Activated CD4-positive, alpha-beta T cell treated with anti-CD3 and anti-CD28 coated beads, Interleukin-2, amount 10 ng/mL, durations not matched to agents 7 days and 5 days (primary cell): ENCODE results near the gene ARHGAP33. TPM values are rescaled to one million over a fixed set of nuclear protein-coding genes. Genes with fewer than 3 reads are reported as not detected.
A peak's percentile ranks its signal among the peaks of the same experiment; 100 is the strongest.

Source experiments
- CTCF ChIA-PET: fragments of 350-600 bp; sonication (Branson Sonifier 250); formaldehyde crosslinking; loops from one replicate; lab custom pipeline; 2021; ENCODE audit warnings: antibody characterized with exemption; lab: Charles Lee
- POLR2A ChIA-PET: fragments of 350-600 bp; sonication (Branson Sonifier 250); formaldehyde crosslinking; loops from one replicate; lab custom pipeline; 2021; ENCODE audit warnings: antibody characterized with exemption; lab: Charles Lee
- DNase-seq: peaks from one replicate; pipeline ENCODE4 v3.0.0-alpha.2; 2020
- H3K27ac Mint-ChIP-seq: one replicate; pipeline ENCODE4 v1.8.0; 2021; ENCODE audit warnings: mild to moderate bottlenecking, moderate library complexity, mixed read lengths
- H3K27me3 Mint-ChIP-seq: one replicate; pipeline ENCODE4 v1.8.0; 2021; ENCODE audit warnings: mixed read lengths
- H3K36me3 Mint-ChIP-seq: one replicate; pipeline ENCODE4 v1.8.0; 2021; ENCODE audit warnings: low read depth, mixed read lengths
- H3K4me1 Mint-ChIP-seq: one replicate; pipeline ENCODE4 v1.8.0; 2021; ENCODE audit warnings: mixed read lengths
- H3K4me3 Mint-ChIP-seq: one replicate; pipeline ENCODE4 v1.8.0; 2021; ENCODE audit warnings: mild to moderate bottlenecking, moderate library complexity, mixed read lengths
- H3K9me3 Mint-ChIP-seq: one replicate; pipeline ENCODE4 v1.8.0; 2021; ENCODE audit warnings: mixed read lengths
- total RNA-seq, 2 experiments: library from RNA; stranded (reverse); gene quantifications; one replicate each; pipeline ENCODE4 v1.2.3, GENCODE V29; 2021

Gene ARHGAP33
- total RNA-seq, 2 experiments from 2014 or later: 91.3 to 101 TPM

DNA sequence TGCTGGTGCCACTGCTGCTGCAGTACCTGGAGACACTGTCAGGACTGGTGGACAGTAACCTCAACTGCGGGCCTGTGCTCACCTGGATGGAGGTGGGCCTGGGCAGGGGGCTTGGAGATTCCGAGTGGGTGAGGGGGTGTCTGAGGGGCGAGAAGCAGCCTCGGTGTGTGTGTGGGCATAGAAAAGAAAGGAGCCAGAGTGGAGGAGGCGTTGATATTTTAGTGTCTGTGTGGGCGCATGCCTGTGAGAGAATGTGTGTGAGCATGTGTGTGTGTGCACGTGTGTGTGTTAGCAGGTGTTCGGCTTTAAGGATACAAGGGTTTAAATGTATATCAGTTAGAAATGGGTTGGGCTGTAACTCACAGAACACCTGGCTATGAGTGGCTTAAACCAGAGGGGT, 3.7 kb downstream of the ARHGAP33 start:
- ChIA-PET POLR2A (no interaction called here), CTCF (no interaction called here)
- no peak for DNase-seq
- no peaks in the 10 kb centered on the region for H3K9me3 Mint-ChIP-seq
- H3K4me1 Mint-ChIP-seq: peaks cover 31% of the 10 kb centered on the region
- peaks cover 28% of the 10 kb centered on the region for H3K36me3 Mint-ChIP-seq
- H3K27me3 Mint-ChIP-seq: no peaks in the 10 kb centered on the region
- H3K4me3 Mint-ChIP-seq: no peak overlapping the region
- H3K27ac Mint-ChIP-seq: no peak overlapping the region

DNA sequence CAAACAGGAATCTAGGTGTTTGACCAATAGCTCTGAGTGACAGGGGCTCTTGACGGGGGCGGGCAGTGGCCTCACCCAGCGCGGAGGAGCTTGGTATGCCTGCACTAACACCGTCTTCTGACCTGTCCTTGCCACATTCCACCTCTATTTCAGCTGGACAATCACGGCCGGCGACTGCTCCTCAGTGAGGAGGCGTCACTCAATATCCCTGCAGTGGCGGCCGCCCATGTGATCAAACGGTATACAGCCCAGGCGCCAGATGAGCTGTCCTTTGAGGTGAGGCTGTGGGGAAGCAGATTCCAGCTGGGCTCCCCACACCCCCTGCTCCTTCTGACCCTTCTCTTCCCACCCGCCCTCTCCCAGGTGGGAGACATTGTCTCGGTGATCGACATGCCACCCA, 4.7 kb downstream of the ARHGAP33 start:
- POLR2A ChIA-PET: no interaction called here
- CTCF ChIA-PET: interaction anchor here (0.6 to 1.0 kb wide), 3 partner anchors 9 to 47 kb away, joined by 3 to 5 read pairs (median 3); no protein-coding TSS in a partner anchor
- H3K27me3 Mint-ChIP-seq: no peaks in the 10 kb centered on the region
- no peaks in the 10 kb centered on the region for H3K9me3 Mint-ChIP-seq
- DNase-seq: no peak
- H3K4me3 Mint-ChIP-seq: no peak overlapping the region
- peaks cover 21% of the 10 kb centered on the region for H3K4me1 Mint-ChIP-seq
- H3K36me3 Mint-ChIP-seq: peaks cover 28% of the 10 kb centered on the region
- H3K27ac Mint-ChIP-seq: no peak overlapping the region

DNA sequence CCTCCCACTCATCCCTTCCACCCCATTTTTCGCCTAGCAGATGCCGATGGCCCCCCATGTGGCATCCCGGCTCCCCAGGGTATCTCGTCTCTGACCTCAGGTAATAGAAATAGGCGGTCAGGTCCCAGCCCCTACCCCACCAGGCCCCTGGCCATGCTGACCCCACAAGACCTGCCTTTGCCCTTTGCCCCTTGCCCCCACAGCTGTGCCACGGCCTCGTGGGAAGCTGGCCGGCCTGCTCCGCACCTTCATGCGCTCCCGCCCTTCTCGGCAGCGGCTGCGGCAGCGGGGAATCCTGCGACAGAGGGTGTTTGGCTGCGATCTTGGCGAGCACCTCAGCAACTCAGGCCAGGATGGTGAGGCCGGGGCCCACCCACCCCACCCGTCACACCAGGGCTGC, 5.4 kb downstream of the ARHGAP33 start:
- no peak for DNase-seq
- Mint-ChIP-seq H3K27me3 (no peaks in the 10 kb centered on the region), H3K4me3 (no peak overlapping the region), H3K27ac (no peak overlapping the region), H3K4me1 (peaks cover 20% of the 10 kb centered on the region), H3K36me3 (peaks cover 28% of the 10 kb centered on the region), H3K9me3 (no peaks in the 10 kb centered on the region)
- ChIA-PET CTCF (interaction anchor here (0.6 kb wide), 1 partner anchor 46 kb away, joined by 3 read pairs; no protein-coding TSS in a partner anchor), POLR2A (no interaction called here)

DNA sequence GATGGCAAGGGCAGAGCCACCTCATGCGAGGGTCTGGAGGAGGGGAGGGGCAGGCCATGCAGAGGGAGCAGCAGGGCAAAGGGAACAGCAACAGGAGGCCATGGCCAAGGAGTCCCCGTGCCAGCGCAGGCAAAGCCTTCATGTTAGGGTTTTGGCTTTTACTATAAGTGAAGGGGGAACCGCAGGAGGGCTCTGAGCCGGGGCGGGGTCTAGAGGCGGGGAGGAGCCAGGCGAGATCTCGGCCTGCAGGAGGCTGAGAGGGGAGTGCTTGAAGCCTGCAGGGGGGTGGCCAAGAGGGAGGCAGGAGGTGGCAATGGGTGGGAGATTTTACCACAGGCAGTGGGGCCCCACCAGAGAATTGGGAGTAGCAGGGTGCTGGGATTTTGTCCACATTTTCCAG, 6.3 kb downstream of the ARHGAP33 start:
- H3K27ac Mint-ChIP-seq: no peak overlapping the region
- H3K4me3 Mint-ChIP-seq: no peak overlapping the region
- peaks cover 28% of the 10 kb centered on the region for H3K36me3 Mint-ChIP-seq
- ChIA-PET POLR2A (no interaction called here), CTCF (no interaction called here)
- H3K27me3 Mint-ChIP-seq: no peaks in the 10 kb centered on the region
- no peak for DNase-seq
- H3K4me1 Mint-ChIP-seq: peaks cover 11% of the 10 kb centered on the region
- H3K9me3 Mint-ChIP-seq: no peaks in the 10 kb centered on the region

DNA sequence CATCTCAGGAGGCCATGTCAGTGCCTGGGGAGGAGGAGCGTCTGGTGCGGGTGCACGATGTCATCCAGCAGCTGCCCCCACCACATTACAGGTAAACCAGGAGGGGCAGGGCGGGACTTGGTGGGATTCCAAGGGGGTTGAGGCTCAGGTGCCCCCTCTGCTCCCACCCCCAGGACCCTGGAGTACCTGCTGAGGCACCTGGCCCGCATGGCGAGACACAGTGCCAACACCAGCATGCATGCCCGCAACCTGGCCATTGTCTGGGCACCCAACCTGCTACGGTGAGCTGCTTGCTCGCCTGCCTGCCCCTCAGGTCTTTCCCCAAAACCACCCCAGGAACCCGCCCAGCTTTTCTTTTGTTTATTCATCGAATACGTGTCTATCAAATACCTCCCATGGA, 7.2 kb downstream of the ARHGAP33 start:
- H3K9me3 Mint-ChIP-seq: no peaks in the 10 kb centered on the region
- no peaks in the 10 kb centered on the region for H3K27me3 Mint-ChIP-seq
- no peak overlapping the region for H3K4me3 Mint-ChIP-seq
- H3K36me3 Mint-ChIP-seq: peaks cover 28% of the 10 kb centered on the region
- CTCF ChIA-PET: interaction anchor here (0.6 kb wide), 1 partner anchor 19 kb away, joined by 3 read pairs; no protein-coding TSS in a partner anchor
- peak overlapping the region; percentile 54 for H3K27ac Mint-ChIP-seq
- H3K4me1 Mint-ChIP-seq: peaks cover 7% of the 10 kb centered on the region
- POLR2A ChIA-PET: no interaction called here
- DNase-seq: no peak

DNA sequence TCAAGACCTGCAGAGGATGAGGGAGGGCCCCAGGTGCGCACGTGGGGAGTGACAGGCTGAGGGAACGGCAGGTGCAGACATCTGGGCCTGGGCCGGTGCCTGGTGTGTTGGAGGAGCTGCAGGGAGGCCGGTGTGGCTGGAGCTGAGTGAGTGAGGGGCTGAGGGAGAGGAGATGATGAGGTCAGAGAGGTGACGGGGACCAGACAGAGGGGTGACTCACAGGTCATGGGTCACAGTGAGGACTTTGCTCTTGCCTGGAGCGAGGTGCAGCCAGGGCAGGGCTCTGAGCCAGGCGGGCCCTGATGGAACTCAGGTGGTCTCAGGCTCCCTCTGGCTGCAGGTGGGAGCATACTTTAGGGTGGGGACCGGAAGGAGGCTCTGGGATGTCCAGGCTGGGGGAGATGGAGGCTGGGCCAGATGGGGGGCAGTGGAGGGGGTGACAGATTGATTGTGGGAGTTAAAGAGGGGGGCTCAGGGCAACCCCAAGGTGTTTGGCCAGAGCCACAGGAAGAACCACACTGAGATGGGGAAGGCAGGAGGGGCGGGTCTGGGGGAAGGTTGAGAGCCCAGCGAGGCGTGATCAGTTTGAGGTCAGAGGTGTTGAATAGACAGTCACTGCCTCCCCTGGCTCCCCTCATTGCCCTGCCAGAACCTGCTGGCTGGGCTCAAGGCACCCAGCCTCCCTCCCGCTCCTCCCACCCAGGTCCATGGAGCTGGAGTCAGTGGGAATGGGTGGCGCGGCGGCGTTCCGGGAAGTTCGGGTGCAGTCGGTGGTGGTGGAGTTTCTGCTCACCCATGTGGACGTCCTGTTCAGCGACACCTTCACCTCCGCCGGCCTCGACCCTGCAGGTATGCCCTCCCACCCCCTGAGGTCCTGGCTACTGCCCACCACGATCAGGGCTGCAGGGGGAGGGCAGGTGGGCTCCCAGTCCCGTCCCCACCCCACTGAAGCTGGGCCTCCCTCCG, 8.4 kb downstream of the ARHGAP33 start:
- DNase-seq: no peak
- peaks cover 2% of the 10 kb centered on the region for H3K4me1 Mint-ChIP-seq
- no peaks in the 10 kb centered on the region for H3K9me3 Mint-ChIP-seq
- CTCF ChIA-PET: no interaction called here
- no peaks in the 10 kb centered on the region for H3K27me3 Mint-ChIP-seq
- H3K36me3 Mint-ChIP-seq: peaks cover 23% of the 10 kb centered on the region
- POLR2A ChIA-PET: no interaction called here
- H3K4me3 Mint-ChIP-seq: no peak overlapping the region
- no peak overlapping the region for H3K27ac Mint-ChIP-seq

DNA sequence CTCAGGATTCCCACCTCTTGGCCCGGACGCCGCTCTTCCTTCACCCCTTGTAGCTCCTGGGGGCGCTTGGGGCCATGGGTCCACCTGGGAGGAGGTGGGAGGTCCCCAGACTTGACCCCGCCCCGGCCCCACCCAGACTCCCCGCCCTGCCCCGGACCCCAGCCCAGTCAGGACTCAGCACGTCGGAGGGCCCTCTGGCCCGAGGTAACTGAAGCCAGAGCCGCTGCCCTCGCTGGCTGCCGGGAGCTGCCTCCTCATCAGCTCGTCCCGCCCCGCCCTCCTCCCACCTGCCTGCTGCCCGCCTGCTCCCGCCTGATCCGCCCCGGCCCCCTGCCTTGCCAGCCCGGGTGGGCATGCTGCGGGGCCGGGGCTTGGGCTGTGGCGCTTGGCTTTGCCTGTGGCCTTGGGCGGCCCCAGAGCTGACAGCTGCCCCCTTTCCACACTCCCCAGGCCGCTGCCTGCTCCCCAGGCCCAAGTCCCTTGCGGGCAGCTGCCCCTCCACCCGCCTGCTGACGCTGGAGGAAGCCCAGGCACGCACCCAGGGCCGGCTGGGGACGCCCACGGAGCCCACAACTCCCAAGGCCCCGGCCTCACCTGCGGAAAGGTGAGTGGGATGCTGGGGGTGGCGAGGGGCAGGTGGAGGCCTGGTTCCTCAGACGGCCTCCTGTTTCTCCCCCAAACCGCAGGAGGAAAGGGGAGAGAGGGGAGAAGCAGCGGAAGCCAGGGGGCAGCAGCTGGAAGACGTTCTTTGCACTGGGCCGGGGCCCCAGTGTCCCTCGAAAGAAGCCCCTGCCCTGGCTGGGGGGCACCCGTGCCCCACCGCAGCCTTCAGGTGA, 9.4 kb downstream of the ARHGAP33 start:
- CTCF ChIA-PET: no interaction called here
- H3K4me3 Mint-ChIP-seq: no peak overlapping the region

DNA sequence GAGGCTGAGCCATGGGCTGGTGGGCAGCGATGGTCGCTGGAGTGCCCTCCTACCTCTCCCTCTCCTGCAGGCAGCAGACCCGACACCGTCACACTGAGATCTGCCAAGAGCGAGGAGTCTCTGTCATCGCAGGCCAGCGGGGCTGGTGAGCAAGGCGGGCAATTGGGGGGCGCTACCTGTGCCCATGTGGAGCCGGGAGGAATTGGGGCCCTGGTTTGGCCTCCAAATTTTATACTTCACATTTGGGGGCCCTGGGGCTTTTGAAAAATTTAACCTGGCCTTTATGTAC, 9.9 kb downstream of the ARHGAP33 start:
- Mint-ChIP-seq H3K27ac (no peak overlapping the region), H3K9me3 (no peaks in the 10 kb centered on the region), H3K4me1 (no peaks in the 10 kb centered on the region), H3K27me3 (no peaks in the 10 kb centered on the region), H3K36me3 (peaks cover 13% of the 10 kb centered on the region), H3K4me3 (no peak overlapping the region)
- DNase-seq: no peak
- ChIA-PET CTCF (no interaction called here), POLR2A (no interaction called here)

More for the DNA sequence above, 9.4 kb downstream of the ARHGAP33 start:
- Mint-ChIP-seq H3K4me1 (no peaks in the 10 kb centered on the region), H3K27me3 (no peaks in the 10 kb centered on the region), H3K9me3 (no peaks in the 10 kb centered on the region), H3K27ac (no peak overlapping the region), H3K36me3 (peaks cover 17% of the 10 kb centered on the region)
- POLR2A ChIA-PET: no interaction called here
- no peak for DNase-seq

DNA sequence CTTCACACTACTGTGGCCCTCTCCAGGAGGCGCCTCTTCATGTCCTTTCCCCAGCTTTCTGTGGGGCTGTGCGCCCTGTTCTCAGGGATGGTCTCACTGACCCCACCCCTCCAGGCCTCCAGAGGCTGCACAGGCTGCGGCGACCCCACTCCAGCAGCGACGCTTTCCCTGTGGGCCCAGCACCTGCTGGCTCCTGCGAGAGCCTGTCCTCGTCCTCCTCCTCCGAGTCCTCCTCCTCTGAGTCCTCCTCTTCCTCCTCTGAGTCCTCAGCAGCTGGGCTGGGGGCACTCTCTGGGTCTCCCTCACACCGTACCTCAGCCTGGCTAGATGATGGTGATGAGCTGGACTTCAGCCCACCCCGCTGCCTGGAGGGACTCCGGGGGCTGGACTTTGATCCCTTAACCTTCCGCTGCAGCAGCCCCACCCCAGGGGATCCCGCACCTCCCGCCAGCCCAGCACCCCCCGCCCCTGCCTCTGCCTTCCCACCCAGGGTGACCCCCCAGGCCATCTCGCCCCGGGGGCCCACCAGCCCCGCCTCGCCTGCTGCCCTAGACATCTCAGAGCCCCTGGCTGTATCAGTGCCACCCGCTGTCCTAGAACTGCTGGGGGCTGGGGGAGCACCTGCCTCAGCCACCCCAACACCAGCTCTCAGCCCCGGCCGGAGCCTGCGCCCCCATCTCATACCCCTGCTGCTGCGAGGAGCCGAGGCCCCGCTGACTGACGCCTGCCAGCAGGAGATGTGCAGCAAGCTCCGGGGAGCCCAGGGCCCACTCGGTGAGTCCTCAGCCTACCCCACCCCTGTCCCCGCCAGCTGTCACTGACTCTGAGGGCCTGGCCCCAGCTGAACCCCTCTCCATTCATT, 11.2 kb downstream of the ARHGAP33 start:
- ChIA-PET CTCF (no interaction called here), POLR2A (no interaction called here)
- DNase-seq: no peak
- Mint-ChIP-seq H3K36me3 (peaks cover 8% of the 10 kb centered on the region), H3K27ac (no peak overlapping the region), H3K4me1 (no peaks in the 10 kb centered on the region), H3K9me3 (no peaks in the 10 kb centered on the region), H3K27me3 (no peaks in the 10 kb centered on the region), H3K4me3 (no peak overlapping the region)

DNA sequence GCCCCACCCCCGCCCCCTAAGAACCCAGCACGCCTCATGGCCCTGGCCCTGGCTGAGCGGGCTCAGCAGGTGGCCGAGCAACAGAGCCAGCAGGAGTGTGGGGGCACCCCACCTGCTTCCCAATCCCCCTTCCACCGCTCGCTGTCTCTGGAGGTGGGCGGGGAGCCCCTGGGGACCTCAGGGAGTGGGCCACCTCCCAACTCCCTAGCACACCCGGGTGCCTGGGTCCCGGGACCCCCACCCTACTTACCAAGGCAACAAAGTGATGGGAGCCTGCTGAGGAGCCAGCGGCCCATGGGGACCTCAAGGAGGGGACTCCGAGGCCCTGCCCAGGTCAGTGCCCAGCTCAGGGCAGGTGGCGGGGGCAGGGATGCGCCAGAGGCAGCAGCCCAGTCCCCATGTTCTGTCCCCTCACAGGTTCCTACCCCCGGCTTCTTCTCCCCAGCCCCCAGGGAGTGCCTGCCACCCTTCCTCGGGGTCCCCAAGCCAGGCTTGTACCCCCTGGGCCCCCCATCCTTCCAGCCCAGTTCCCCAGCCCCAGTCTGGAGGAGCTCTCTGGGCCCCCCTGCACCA, 11.9 kb downstream of the ARHGAP33 start:
- no peak for DNase-seq
- Mint-ChIP-seq H3K4me3 (no peak overlapping the region), H3K9me3 (no peaks in the 10 kb centered on the region), H3K27me3 (no peaks in the 10 kb centered on the region), H3K36me3 (peaks cover 4% of the 10 kb centered on the region), H3K27ac (no peak overlapping the region), H3K4me1 (no peaks in the 10 kb centered on the region)
- POLR2A ChIA-PET: no interaction called here
- CTCF ChIA-PET: no interaction called here

DNA sequence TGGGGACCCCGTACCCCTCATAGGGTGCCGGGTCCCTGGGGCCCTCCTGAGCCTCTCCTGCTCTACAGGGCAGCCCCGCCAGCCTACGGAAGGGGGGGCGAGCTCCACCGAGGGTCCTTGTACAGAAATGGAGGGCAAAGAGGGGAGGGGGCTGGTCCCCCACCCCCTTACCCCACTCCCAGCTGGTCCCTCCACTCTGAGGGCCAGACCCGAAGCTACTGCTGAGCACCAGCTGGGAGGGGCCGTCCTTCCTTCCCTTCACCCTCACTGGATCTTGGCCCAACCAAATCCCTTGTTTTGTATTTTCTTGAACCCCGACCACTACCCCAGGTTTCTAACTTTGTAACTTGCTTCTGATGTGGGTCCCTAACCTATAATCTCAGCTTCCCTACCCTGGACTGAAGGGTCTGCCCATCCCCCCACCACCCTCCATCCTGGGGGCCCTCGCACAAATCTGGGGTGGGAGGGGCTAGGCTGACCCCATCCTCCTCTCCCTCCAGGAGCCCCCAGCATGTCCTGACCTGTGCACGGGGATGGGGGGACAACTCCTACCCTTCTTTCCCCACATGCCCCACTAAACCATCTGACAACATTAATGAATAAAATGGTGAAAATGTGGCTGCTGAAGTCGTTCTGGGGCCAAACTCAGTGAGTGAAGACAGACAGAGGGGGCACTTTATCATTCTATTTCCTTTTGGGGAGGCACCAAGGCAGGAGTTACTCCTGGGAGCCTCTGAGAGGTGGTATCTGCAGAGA, 13.0 kb downstream of the ARHGAP33 start:
- Mint-ChIP-seq H3K27me3 (no peaks in the 10 kb centered on the region), H3K27ac (no peak overlapping the region), H3K36me3 (no peaks in the 10 kb centered on the region), H3K4me1 (no peaks in the 10 kb centered on the region), H3K9me3 (no peaks in the 10 kb centered on the region), H3K4me3 (no peak overlapping the region)
- ChIA-PET CTCF (interaction anchor here (0.6 kb wide), 1 partner anchor 503 kb away, joined by 3 read pairs; no protein-coding TSS in a partner anchor), POLR2A (no interaction called here)
- no peak for DNase-seq
